ENCODE data around the gene MAGEA8.
"Not testable (repeated sequence)": the region's sequence is repeated elsewhere in the genome, so short reads cannot be mapped to it uniquely, and the experiment has no call there.

MAGEA8 gene

DNA sequence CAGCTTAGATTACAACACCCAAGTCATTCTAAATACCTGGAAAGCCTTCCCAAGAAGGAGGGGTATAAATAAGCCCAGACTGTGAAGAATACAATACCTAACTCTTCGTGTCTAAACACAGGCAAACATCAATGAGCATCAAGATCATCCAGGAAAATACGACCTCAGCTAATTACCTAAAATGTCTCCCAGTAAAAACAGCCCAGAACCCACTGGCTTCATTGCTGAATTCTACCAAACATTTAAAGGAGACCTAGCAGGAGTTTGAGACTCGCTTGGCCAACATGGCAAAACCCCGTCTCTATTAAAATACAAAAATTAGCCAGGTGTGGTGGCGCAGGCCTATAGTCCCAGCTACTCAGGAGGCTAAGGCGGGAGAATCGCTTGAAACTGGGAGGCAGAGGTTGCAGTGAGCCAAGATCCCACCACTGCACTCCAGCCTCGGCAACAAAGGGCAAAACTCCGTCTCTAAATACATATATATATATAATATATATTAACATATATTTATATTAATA, 29.3 kb downstream of the MAGEA8 start:
- POLR2A ChIA-PET = no interaction called here
- DNase-seq (ENCODE audit: extremely low spot score) = no peak
- CTCF ChIA-PET = interaction anchor here (0.7 to 1.5 kb wide), 2 partner anchors 11 to 12 kb away, joined by 4 to 5 read pairs; no protein-coding TSS in a partner anchor
- TF ChIP-seq, protein P1, sequence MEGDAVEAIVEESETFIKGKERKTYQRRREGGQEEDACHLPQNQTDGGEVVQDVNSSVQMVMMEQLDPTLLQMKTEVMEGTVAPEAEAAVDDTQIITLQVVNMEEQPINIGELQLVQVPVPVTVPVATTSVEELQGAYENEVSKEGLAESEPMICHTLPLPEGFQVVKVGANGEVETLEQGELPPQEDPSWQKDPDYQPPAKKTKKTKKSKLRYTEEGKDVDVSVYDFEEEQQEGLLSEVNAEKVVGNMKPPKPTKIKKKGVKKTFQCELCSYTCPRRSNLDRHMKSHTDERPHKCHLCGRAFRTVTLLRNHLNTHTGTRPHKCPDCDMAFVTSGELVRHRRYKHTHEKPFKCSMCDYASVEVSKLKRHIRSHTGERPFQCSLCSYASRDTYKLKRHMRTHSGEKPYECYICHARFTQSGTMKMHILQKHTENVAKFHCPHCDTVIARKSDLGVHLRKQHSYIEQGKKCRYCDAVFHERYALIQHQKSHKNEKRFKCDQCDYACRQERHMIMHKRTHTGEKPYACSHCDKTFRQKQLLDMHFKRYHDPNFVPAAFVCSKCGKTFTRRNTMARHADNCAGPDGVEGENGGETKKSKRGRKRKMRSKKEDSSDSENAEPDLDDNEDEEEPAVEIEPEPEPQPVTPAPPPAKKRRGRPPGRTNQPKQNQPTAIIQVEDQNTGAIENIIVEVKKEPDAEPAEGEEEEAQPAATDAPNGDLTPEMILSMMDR (IDR thresholded peaks at IDR 0.05; ENCODE audit: control extremely low read depth, extremely low read depth, low read depth, missing control alignments) = no peak

DNA sequence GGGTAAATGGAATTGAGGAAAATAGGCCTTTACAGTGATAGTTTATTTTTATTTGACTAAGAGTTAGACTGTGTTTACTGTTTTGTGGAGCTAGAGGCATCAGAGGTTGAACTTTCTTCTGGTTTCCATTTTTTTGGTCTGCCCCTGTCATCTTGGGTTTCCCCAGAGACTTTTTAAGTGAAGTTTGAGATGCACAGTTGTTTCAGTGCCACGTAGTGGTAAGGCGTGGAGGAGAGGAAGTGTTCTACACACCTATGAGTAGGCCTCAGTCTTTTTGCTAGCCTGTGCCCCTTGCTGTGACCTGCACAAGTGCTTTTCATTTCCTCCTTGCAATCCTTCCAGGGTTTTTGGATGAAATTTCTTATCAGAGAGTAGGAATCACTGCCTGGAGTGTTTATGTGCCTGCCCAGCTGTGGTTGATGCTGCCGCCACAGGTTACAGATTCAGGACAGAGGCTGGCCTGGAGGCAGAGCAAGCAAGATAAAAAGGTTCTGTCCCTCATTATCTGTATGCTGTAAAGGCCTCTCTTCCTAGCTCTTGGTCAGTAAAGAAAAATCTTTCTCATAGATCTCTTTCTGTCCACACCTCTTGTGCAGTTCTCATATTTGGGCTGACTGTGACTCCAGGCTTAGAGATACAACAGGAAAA, 35.9 kb downstream of the MAGEA8 start:
- ChIA-PET CTCF (interaction anchor here (1.9 kb wide), 1 partner anchor 22 kb away, joined by 4 read pairs; no protein-coding TSS in a partner anchor), POLR2A (interaction anchor here (0.5 kb wide), 1 partner anchor 12 kb away, joined by 3 read pairs; no protein-coding TSS in a partner anchor)
- TF ChIP-seq, protein P1 (IDR thresholded peaks at IDR 0.05; ENCODE audit: control extremely low read depth, extremely low read depth, low read depth, missing control alignments) = peak; percentile 24
- DNase-seq (ENCODE audit: extremely low spot score) = peak; percentile 19

DNA sequence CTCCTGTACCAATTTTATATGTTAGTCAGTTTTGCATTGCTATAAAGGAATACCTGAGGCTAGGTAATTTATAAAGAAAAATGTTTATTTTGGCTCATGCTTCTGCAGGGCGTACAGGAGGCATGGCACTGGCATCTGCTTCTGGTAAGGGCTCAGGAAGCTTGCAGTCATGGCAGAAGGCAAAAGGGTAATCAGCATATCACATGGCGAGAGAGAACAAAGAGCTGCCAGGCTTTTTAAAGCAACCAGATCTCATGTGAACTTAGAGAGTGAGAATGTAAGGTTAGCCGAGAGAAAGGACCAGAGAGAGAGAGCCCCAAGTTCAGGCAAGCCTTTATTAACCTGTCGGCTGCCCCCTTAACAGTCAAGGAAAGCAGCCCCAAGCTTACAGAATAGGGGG, 42.9 kb downstream of the MAGEA8 start:
- POLR2A ChIA-PET; DNase-seq (ENCODE audit: extremely low spot score); CTCF ChIA-PET: not testable (repeated sequence)

DNA sequence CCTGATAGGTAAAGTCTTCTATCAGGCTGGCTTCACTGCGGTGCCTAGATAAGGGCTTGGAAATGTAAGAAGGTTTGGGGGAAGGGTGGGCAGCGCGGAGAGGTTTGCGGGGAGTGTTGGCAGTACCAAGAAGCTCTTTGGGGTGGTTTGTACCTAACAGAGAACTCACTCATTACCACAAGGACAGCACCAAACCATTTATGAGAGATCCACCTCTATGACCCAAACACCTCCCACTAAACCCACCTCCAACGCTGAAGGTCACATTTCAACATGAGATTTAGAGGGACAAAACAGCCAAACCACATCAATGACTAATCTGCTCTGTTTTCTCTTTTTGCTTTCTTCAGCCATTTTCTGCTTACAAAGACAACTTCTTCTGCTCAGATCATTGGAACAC, 43.5 kb downstream of the MAGEA8 start:
- POLR2A ChIA-PET; CTCF ChIA-PET; DNase-seq (ENCODE audit: extremely low spot score): not testable (repeated sequence)

DNA sequence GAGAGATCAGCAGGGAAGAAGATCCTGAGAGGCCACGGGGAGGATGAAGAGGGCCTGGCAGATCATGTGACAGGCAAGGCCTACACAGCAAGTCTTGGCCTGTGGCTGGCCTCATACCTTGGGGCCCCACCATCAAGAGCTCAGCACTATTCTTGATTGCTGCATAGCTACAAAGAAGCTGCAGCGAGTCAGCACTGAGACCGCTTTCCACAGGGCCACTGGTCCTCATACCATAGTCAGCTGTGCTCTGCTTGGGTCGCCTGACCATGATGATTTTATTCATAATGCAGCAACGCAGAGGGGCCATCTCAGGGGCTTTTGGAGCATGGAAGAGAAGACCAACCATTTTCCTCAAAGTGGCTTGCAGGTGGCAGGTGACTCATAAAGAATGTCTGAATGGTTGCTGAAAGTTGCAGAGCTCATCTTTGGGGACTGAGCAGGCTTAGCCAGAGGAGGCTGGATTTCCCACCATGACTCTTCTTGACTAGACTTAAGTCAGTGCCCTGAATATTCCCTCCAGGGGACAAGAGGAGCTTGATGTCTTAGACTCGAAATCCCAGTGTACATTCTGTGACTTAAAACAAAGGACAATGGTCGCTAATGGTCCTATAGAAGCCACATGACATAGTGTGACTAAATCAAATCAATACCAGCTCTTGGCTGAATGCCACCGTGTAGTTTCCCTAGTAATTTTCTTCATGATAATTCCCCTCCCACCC, 46.4 kb downstream of the MAGEA8 start:
- POLR2A ChIA-PET; DNase-seq (ENCODE audit: extremely low spot score); CTCF ChIA-PET: not testable (repeated sequence)

DNA sequence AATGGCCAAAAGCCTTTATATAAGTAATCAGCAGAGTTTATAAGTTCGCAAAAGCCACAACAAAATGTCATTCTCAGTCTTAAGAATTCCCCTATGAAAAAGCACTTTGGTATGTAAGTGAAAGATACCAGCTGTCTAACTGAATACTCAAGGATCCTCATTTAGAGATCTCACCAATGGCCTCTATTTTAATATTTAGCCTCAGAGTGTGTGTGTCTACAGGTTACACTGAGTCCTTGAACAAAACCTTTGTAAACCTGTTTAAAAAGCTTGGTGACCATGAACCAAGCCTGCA, 46.9 kb downstream of the MAGEA8 start:
- DNase-seq (ENCODE audit: extremely low spot score); CTCF ChIA-PET; POLR2A ChIA-PET: not testable (repeated sequence)

DNA sequence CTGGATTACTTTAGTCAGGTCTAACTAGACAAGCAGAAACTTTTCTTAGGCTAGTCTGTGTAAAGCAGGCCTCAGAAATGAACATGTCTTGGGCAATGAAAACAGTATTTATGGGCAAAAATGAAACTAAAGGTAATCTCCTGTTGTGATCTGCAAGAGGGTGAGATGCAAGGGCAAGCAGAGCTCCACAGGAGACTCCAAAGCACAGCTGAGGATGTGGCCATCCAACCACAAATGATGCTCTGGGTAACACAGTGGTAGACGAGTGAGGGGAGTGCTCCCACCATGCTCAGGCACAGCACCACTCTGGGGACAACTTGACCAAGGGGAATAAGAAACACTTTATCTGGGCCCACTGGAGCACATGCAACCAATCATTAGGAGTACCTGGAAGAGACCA, 47.7 kb downstream of the MAGEA8 start:
- POLR2A ChIA-PET; DNase-seq (ENCODE audit: extremely low spot score); CTCF ChIA-PET: not testable (repeated sequence)

DNA sequence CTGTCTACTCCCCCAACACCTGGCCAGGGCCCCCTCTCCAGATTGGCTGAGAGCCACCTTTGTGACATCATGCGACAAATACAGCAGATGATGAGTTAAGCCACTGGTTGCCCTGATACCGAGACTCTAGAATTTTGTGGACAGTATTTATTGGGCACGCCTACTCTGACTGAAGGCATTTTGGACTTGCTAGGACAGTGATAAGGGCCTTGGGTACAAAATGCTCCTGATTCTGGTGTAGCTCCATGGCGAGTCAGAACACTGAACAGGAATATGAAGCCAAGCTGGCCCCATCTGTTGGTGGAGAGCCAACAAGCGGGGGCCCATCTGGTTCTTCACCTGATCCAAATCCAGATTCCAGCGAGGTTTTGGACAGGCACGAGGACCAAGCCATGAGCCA, 48.4 kb downstream of the MAGEA8 start, which contains the start of gene HSFX4:
TSS of gene HSFX4 (plus strand) at position 174 of the 400 bp plus-strand sequence. CDS start at position 246, 72 bp downstream.
- POLR2A ChIA-PET; DNase-seq (ENCODE audit: extremely low spot score); CTCF ChIA-PET: not testable (repeated sequence)

DNA sequence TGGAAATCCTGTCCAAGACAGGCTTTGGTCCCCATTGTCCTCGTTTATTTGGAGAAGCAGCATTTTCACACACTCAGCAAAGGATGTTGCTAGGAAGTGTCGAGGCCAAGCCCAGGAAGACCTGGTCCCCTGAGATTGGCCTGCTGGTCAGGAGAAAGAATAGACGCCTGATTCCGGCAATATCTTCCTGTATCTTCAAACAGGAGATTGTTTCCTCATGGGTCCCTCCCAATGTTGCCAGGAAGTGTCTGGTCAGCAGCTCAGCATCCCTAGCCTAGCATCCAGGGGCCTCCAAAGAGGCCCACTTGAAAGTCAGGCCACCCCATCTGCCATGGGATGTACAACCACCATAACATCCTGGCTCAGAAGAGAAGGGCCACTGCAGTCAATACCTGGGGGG, 50.4 kb downstream of the MAGEA8 start:
- POLR2A ChIA-PET; DNase-seq (ENCODE audit: extremely low spot score); CTCF ChIA-PET: not testable (repeated sequence)

DNA sequence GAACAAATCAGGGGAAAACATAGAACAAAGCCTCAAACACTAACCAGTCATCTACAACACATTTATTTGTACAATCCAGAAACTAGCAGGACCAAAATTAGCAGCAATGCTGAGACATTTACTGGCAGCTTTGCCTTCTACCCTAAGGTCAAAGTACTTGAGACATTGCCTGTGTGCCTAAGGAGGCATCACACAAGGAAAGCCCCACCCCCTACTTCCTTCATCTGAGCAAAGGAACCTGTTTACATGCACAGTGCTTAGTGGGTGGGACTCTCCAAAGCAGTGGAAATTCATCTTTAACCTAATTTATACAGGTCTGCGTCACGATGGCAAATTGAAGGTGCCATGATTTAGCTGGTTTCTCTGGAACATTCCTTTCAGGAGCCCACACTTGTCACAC, 51.2 kb downstream of the MAGEA8 start:
- DNase-seq (ENCODE audit: extremely low spot score); CTCF ChIA-PET; POLR2A ChIA-PET: not testable (repeated sequence)

DNA sequence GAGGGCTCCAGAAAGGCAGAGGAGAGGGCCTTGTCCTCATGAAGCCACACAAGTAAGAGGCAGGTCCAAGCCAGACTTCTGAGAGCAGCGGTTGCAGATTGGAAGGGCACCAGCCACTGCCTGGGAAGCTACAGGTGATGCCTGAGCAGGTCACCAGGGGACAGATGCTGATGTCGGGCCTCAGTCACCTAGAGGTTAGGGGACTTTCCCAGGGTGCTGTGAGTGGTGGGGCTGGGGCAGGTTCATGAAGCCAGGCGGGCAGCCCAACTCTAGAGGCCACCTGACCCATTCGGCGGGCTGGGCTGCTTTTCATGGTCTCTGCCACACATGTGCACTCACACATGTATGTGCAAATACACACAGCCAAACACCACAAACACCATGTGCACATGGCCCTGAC, 52.0 kb downstream of the MAGEA8 start:
- POLR2A ChIA-PET; CTCF ChIA-PET; DNase-seq (ENCODE audit: extremely low spot score): not testable (repeated sequence)

DNA sequence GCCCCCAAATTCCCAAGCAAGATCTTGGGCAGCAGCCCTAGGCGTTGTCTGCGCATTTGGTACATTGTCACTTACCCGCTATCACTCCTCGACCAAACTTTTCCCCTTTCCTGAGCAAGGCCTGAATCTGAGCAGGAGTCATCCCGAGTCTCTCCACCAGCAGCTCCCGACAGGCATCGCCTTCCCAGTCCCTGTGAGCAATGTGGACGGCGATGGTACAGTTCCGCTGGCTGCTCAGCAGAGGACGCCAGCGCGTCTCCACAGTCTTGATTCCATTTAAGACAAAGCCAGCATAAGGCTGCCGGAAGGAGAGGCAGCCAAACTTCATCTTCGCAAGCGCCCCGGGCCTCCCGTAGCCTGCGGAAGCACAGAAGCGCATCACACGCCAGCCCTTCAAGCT, 52.6 kb downstream of the MAGEA8 start:
- CTCF ChIA-PET; POLR2A ChIA-PET; DNase-seq (ENCODE audit: extremely low spot score): not testable (repeated sequence)
